HPDE6-E6E7 (cell line): ENCODE measurements around the gene CACUL1.
"Not testable (repeated sequence)": the region's sequence is repeated elsewhere in the genome, so short reads cannot be mapped to it uniquely, and the experiment has no call there.

ENCODE experiments used
- DNase-seq: peaks from one replicate; pipeline ENCODE4 v3.0.0; 2011; ENCODE audit warnings: missing footprints; ENCODE audit errors: extremely low spot score

Gene CACUL1

DNA sequence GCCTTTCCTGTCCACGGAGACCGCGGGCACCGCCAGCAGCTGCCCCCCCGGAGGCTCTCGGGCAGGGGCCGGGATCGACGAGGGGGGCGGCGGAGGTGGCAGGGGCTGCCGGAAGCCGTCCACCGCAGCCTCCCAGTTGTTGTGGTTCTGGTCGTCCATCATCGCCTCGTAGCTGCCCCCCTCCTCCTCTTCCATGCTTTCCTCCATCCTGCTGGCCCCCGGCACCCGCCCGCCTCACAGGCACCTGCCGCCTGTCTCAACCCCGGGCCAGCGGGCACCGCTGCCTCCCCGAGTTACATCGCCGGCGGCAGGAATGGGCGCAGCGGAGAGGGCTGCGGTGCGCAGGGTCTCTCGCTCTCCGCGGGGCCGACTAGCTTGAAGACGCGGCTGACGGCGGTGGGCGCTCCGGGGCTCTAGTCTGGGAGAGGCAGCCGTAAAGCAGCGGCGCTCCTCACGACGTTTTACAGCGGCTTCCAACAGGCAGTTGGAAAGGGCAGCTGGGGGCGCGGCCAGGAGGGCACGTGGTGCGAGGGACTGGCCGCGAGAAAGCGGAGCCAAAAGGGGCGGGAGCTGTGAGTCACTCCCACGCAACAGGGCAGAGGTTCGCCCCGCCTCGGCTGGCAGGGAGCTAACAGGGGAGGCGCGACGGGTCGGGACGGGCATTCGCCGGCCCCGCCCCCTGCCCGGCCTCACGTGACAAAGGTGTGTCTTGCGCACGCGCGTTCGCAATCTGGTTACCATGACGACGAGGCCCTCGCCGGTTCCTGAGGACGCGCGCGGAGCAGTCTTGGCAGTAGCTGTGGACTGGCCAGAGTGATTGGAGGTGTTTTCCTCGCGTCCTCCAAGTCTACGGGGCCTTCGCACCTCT, at the start of gene CACUL1:
CACUL1 (minus strand) TSS at position 415 of the 868 bp plus-strand sequence; CDS start at position 207, 208 bp downstream.
- DNase-seq = peak; percentile 89

DNA sequence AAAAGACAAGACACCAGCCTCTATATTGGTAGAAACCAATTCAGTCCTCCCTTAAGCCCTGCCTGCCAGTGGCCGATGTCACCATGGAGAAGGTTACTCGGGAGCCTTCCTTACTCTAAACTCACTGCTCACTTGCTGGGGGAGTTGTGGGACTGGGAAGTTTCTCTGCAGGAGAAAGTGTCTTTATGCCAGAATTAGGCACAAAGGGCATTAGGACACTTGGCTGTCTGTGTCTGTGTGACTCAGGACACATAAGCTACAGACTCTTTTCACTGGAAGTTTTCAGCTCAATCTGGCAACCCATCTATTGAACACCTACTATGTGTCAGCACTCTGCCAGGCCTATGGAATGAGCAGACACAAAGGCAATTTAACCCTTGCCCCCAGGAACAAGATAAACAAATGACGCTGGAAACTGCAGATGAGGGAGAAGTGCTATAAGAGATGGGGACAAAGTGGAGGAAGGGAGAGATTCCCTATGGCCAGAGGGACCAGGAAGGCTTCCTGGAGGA, 49.5 kb upstream of the CACUL1 start:
- DNase-seq = no peak

DNA sequence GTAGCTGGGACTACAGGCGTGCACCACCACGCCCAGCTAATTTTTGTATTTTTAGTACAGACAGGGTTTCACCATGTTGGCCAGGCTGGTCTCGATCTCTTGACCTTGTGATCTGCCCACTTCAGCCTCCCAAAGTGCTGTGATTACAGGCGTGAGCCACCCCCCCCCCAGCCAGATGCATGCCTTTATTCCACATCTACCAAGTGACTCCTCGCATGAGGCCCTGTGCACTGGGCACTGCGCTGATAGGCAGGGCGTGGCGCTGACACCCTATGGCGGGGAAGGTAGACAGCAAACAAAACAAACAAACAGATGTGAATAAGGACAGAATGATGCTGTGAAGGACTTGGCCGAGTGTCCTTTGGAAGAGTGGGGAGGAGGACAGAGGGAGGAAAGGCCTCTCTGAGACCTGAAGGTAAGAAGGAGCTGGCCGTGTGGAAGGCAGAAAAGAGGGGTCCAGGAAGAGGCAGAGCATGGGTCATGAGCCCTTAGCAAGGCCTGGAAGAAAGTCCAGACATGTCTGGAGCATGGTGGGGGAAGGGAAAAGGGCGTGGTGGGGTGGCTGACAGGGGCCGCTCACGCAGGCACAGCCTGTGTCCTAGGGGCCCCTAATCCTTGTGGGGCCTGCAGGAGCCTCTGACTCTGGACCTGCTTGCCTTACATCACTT, 47.5 kb upstream of the CACUL1 start:
- DNase-seq = no peak

- DNase-seq = no peak
Observed at GRCh38 chr10:118800920-118801319, 46.1 kb upstream of the CACUL1 start.

DNA sequence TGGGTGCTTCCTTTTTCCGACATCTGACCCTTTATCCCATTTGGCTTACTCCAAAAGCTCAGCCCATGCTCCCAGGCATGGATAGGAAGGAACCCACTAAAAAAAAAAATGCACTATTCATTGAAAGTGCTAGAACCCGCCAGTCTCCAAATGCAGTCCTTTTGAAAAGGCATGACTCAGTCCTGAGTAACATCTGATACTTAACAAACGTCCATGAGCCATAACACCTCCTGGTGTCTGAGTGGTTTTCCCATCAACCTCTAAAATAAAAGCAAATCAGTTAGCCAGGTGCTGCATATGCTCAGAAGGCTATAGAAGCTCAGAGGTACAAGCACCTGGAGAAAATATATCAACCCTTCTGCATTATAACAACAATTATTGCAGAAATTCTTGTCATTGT, 45.0 kb upstream of the CACUL1 start:
- peak; percentile 58 for DNase-seq

GRCh38 chr10:118798231-118798662, 43.5 kb upstream of the CACUL1 start:
- peak; percentile 67 for DNase-seq

- not testable (repeated sequence) for DNase-seq
Observed at GRCh38 chr10:118794971-118795370, 40.2 kb upstream of the CACUL1 start.

- no peak for DNase-seq
Observed at GRCh38 chr10:118793545-118793944, 38.8 kb upstream of the CACUL1 start.

DNA sequence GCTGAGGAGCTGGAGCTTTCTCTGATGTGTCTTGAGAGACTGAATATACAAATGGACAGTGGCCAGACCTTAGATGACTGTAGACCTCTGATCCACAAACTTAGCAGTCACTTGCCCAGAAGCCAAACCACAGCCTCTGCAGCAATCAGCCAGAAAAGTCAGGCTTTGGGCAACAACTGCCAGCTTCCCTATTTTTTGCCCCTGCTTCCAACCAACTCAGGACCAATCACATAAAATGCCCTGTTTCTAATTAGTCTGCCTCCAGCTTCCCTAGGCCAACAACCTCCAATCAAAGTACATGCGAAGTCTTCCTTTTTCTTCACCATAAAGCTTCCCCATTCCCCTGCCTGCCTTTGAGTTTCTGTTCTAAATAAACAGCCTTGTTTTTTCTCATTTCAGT, 37.8 kb upstream of the CACUL1 start:
- DNase-seq = no peak

DNA sequence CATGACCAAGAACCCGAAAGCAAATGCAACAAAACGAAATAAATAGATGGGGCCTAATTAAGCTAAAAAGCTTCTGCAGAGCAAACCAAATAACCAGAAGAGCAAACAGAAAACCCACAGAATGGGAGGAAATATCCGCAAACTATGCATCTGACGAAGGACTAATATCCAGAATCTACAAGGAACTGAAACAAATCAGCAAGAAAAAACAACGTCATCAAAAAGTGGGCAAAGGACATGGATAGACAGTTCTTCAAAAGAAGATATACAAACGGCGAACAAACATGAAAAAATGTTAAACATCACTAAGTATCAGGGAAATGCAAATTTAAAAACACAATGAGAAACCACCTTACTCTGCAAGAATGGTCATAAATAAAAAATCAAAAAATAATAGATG, 35.3 kb upstream of the CACUL1 start:
- DNase-seq = no peak

GRCh38 chr10:118785551-118785950, 30.8 kb upstream of the CACUL1 start:
- DNase-seq = no peak

DNA sequence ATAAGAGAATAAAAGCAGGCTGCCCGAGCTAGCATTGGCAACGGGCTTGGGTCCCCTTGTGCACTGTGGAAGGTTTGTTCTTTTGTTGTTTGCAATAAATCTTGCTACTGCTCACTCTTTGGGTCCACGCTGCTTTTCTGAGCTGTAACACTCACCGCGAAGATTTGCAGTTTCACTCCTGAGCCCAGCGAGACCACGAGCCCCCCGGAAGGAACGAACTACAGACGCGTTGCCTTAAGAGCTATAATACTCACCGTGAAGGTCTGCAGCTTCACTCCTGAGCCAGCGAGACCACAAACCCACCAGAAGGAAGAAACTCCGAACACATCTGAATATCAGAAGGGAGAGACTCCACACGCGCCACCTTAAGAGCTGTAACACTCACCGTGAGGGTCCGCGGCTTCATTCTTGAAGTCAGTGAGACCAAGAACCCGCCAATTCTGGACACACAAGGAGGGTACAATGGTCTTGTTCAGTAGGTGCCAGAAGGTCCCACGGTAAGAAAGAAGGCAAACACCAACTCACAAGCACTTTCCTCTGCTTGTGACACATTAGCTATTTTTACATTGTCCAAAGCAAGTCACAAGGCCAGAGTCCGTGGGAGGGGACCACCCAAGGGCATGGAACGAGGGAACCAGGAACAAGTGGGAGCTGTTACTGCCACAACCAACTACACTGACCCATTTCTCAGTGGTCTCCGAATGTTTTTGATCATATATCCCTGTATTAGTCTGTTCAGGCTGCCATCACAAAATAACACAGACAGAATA, 29.2 kb upstream of the CACUL1 start:
- DNase-seq = no peak

GRCh38 chr10:118782916-118783465, 28.2 kb upstream of the CACUL1 start:
- not testable (repeated sequence) for DNase-seq

DNA sequence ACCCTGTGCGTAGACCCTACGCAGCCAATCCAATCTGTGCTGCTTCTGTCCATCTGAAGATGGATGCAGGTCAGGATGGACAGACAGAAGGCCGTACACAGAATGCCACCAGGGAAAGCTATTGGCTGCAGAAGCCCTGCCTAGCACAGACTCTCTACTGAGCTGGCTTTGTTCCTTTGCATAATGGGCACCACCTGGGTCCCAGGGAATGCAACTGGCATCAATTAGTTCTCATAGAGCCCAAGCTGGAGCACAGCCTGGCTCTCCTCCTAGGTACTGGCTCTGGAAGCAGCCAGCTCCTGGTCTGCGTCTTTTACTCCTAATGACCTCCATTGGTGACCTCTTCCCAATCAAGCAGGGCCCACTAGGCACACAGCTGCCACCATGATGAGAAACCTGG, 26.8 kb upstream of the CACUL1 start:
- DNase-seq = no peak

DNA sequence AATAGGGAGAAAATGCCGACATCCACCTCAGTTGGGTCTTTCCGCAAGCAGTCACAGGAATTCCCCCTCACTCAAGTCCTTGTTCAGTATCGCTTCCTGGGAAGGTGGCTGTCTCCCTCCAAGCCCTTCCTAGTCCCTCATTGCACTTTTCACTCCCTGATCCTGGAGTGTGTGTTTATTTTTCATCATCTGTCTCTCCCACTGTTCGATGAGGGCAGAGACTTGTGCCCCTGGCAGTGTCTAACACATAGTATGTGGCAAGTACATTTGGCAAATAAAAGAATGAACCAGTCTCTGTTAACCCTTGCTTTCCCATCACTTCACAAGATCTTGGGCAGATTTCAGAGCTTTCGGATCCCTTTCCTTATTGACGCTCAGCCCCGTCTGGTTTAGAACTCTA, 24.0 kb upstream of the CACUL1 start:
- DNase-seq = no peak

DNA sequence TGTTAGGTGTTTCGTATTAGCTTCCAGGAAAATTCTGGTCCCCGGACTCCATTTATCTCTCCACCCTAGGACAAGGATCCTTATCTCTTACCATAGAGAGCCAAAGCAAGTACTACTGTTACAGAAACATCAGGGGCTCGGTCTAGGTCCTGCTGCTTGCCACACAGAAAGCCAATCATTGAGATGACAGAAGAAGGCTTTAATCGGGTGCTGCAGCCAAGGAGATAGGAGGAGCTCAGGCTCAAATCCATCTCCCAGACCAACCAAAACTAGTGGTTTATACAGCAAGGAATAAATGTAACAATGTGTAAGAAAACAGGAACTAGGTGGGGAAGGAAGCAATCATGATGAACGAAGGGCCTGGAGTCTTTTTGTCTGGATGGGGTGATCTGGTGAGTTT, 22.2 kb upstream of the CACUL1 start:
- no peak for DNase-seq

DNA sequence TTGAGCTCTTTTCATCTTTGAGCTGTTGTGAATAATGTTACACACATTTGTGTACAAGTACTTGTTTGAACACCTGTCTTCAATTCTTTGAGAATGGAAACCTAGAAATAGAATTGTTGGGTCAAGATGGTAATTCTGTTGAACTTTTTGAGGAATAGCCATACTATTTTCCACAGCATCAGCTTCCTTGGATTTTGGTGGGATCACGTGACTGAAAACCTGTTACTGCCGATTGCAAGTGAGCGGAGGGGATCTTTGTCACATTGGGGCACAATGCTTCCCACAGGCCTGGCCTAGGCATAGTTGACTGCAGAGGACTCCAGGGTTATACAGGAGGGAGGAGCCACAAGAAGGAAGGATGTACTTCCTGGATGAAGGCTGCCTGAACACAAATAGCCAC, 21.3 kb upstream of the CACUL1 start:
- no peak for DNase-seq

DNA sequence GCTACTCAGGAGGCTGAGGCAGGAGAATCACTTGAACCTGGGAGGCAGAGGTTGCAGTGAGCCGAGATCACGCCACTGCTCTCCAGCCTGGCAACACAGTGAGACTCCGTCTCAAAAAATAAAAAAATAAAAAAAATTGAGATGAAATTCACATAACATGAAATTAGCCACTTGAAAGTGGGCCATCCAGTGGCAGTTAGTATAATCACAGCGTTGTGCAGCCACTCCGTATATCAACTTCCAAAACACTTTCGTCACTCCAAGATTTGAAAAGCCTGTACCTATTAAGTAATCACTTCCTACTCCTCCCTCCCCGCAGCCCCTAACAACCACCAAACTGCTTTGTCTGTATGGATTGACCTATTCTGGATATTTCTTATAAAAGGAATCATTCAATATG, 20.7 kb upstream of the CACUL1 start:
- no peak for DNase-seq

- DNase-seq = no peak
Observed at GRCh38 chr10:118773041-118773440, 18.3 kb upstream of the CACUL1 start.

DNA sequence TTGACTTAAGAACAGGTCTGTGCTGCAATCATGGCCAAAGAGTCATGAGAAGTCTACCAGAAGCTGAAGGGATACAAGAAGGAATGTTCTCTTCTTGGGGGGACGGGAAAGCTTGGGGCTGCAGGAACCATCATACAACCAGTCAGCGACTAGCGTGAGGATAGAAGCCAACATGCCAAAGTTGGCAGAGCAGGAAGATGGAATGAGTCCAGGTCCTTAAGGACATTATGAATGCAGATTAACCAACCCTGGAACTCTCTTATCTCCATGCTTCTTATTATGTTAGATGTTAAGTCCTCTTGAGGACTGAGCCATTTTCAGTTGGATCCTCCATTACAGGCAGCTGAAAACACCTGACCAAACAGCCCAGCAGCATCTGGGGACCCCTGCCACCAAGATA, 17.2 kb upstream of the CACUL1 start:
- no peak for DNase-seq

- DNase-seq = no peak
Observed at GRCh38 chr10:118769898-118770600, 15.3 kb upstream of the CACUL1 start.
